ENCODE results near the gene SRC.

DNA sequence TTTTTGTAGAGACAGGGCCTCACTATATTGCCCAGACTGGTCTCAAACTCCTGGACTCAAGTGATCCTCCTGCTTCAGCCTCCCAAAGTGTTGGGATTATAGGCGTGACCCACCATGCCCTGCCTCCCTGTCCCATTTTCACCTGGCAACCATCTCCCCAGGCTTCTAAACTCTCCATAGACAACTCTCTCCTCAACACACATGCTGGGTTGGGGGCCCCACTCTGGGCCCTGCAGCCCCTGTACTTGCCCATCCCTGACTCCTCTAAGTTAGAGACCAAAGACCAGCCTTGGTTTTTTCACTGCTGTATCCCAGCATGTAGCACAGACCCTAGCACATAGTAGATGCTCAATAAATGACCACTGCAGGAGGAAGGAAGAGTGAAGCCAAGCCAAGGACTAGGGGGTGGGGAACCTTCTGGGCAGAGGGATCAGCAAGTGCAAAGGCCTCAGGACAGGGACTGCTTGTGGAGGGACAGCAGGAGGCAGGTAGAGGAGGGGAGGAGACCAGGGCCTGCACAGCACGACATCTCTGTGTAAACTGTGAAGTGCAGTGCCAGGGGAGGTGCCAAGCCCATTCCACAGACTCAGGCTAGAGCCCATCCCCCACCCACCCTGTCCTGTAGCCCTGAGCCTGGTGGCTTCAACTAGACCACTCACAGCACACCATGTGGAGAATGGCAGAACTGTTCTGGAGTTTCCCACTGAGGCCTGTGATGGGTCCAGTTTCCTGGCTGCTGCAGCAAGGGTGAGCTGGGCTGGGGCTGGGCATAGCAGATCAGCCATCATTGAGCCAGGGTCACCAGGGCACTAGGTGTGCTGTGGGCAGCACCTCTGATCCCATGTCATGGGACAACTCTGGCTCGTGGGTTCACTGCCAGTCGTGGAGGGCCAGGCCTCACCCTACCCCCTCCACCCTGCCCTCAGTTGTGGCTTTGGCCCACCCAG, 3.4 kb upstream of the SRC start:
- TF ChIP-seq POLR2AphosphoS5 (IDR thresholded peaks at IDR 0.05) (no peak), POLR2A (IDR thresholded peaks at IDR 0.05; ENCODE audit: low read depth) (no peak)
- TF ChIP-seq, protein P1, sequence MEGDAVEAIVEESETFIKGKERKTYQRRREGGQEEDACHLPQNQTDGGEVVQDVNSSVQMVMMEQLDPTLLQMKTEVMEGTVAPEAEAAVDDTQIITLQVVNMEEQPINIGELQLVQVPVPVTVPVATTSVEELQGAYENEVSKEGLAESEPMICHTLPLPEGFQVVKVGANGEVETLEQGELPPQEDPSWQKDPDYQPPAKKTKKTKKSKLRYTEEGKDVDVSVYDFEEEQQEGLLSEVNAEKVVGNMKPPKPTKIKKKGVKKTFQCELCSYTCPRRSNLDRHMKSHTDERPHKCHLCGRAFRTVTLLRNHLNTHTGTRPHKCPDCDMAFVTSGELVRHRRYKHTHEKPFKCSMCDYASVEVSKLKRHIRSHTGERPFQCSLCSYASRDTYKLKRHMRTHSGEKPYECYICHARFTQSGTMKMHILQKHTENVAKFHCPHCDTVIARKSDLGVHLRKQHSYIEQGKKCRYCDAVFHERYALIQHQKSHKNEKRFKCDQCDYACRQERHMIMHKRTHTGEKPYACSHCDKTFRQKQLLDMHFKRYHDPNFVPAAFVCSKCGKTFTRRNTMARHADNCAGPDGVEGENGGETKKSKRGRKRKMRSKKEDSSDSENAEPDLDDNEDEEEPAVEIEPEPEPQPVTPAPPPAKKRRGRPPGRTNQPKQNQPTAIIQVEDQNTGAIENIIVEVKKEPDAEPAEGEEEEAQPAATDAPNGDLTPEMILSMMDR (IDR thresholded peaks at IDR 0.05), result no peak

Measured in esophagus muscularis mucosa (tissue), 3 donors.